ENCODE data around the gene TMPRSS11F.

Gene TMPRSS11F

GRCh38 chr4:68077737-68078136 lies 51.9 kb downstream of the TMPRSS11F start:
- DNase-seq (ENCODE audit: low spot score) = no peak

GRCh38 chr4:68077301-68077700 lies 52.4 kb downstream of the TMPRSS11F start:
- DNase-seq (ENCODE audit: low spot score) = no peak

GRCh38 chr4:68076194-68076593 lies 53.5 kb downstream of the TMPRSS11F start:
- DNase-seq (ENCODE audit: low spot score) = no peak

- no peak for DNase-seq (ENCODE audit: low spot score)
Observed at GRCh38 chr4:68074397-68074796, 55.3 kb downstream of the TMPRSS11F start.

GRCh38 chr4:68070302-68070701 lies 59.4 kb downstream of the TMPRSS11F start:
- no peak for DNase-seq (ENCODE audit: low spot score)

- no peak for DNase-seq (ENCODE audit: low spot score)
Observed at GRCh38 chr4:68062501-68062900, 67.2 kb downstream of the TMPRSS11F start.

GRCh38 chr4:68038272-68038671 lies 91.4 kb downstream of the TMPRSS11F start:
- no peak for DNase-seq (ENCODE audit: low spot score)

- DNase-seq (ENCODE audit: low spot score) = no peak
Observed at GRCh38 chr4:68021185-68021584, 108.5 kb downstream of the TMPRSS11F start.

GRCh38 chr4:68011684-68012083 lies 118.0 kb downstream of the TMPRSS11F start:
- DNase-seq (ENCODE audit: low spot score) = no peak

Measured in HuH-7.5 (cell line).